Activated T-cell treated with anti-CD3 and anti-CD28 coated beads for 48 hours (primary cell): ENCODE data around the gene RFX1.
"Not testable (repeated sequence)": the region's sequence is repeated elsewhere in the genome, so short reads cannot be mapped to it uniquely, and the experiment has no call there.

Experiments used
- DNase-seq: peaks from one replicate; pipeline ENCODE4 v3.0.0-alpha.2; 2020; ENCODE audit warnings: low read depth

Gene RFX1

GRCh38 chr19:13978351-13979243, 27.5 kb downstream of the RFX1 start:
- no peak for DNase-seq

DNA sequence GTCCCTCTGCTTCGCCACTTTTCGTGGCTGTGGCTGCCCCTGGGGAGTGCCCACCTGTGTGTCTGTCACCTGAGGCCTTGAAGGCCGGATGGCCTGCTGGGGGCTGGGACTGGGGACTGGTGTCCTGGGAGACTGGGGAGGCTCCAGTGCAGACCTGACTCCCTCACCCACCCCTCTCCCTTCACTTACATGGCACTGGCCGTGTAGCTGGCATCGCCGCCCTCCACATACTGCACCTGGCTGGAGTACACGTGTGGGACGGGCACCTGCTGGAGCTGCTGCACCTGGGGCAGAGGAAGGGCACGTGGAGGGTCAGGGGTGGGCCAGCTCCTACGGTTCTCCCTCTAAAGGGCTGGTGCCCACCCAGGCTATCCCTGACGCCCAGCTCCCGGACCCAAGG, 28.3 kb downstream of the RFX1 start:
- DNase-seq = no peak

DNA sequence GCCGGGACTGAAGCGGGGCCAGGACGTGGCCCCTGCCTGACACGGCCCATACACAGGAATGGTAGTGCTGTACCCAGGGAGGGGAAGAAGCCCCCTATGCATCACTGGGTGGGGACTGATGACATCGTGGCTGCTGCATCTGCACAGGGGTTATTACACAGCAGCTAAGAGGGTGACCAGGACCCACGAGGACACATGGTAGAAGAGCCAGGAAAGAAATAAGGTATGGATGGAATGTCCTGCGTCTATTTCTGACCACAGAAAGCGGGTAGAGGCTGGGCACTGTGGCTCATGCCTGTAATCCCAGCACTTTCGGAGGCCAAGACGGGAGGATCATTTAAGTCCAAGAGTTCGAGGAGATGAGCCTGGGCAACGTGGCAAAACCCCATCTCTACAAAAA, 29.7 kb downstream of the RFX1 start:
- DNase-seq = no peak

GRCh38 chr19:13975870-13976269, 30.2 kb downstream of the RFX1 start:
- DNase-seq = no peak

- DNase-seq = no peak
Observed at GRCh38 chr19:13974073-13974472, 32.0 kb downstream of the RFX1 start.

- DNase-seq = not testable (repeated sequence)
Observed at GRCh38 chr19:13973479-13973878, 32.6 kb downstream of the RFX1 start.

DNA sequence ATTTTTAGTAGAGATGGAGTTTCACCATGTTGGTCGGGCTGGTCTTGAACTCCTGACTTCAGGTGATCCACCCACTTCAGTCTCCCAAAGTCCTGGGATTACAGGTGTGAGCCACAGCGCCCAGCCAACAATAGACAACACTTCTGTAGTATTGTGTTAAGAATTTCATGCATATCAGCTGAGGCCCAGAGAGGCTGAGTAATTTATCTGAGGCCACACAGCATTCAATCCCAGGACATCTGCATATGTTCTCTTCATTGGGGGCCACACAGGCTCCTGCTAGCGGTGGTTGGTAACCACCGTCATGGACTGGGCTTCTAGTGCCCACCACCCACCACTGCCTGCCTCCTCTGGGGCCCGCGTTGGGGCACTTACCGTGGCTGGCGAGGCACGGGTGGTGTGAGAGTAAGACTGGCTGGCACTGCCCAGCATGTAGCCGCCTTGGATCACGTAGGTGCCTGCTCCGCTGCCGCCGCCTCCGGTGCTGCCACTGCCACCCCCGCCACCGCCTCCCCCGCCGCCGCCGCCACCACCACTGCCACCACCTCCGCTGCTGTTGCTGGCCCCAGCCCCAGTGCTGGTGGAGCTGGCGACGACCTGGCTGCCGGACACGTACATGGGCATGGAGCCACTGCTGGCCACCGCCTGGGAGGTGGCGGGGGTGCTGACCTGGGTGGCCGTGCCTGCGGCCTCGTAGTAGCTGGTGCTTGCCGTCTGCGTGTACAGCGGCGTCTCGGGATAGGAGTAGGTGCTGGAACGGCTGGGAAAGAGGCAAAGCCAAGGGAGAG, 33.6 kb downstream of the RFX1 start:
- DNase-seq = no peak

GRCh38 chr19:13971868-13972267, 34.3 kb downstream of the RFX1 start:
- not testable (repeated sequence) for DNase-seq

GRCh38 chr19:13969897-13970296, 36.2 kb downstream of the RFX1 start:
- DNase-seq = no peak

DNA sequence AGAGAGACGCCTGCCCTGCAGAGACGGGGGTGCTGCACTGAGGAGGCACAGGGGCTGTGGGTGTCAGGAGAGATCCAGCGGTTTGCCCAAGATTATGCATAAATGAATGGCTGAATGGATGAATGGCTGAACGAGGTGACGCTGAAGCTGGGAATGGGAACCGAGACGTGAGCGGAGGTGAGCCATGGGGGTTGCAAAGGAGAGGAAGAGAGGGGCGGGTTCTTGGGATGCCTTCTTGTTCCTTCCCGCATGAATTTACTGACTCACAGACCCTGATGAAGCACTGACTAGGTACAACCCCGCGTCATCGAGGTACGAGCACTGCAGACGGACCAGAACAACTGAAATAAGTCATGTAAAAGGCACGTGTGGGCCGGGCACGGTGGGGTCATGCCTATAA, 37.1 kb downstream of the RFX1 start:
- DNase-seq = no peak

DNA sequence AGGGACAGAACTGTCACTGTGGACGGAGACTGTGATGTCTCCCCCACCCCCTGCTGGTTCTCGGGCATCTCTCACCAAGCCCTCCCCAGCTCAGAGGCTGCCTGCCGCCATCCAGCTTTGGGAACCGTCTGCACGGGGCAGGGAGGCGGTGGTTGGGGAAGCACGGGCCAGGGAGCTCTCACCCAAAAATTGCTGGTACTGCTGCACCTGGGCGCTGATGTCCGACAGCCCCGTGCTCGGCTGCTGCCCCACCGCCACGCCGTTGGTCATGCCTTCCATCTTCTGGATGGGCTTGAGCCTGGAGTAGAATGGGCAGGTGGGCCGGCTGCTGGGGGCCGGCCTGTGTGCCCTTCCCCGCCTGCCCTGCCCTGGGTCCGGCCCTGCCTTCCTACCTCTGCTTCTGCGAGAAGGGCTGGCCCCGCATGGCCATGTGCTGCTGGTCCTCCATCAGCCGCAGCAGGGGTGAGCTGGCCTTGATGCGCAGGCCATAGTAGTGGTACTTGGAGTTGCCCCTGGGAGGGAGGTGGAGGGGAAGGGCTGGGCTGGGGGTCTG, 37.7 kb downstream of the RFX1 start:
- DNase-seq = no peak

DNA sequence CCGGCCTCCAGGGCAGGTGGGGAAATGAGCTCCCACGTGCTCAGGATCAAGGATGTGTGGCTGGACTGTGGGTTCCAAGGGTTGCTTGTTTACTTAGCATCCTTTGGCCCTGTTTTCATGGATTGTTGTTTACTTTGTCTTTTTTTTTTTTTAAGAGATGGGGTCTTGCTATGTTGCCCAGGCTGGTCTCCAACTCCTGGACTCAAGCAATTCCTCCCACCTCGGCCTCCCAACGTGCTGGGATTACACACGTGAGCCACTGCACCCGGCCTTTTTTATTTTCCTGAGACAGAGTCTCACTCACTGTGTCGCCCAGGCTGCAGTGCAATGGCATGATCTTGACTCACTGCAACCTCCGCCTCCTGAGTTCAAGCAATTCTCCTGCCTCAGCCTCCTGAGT, 38.9 kb downstream of the RFX1 start:
- not testable (repeated sequence) for DNase-seq

DNA sequence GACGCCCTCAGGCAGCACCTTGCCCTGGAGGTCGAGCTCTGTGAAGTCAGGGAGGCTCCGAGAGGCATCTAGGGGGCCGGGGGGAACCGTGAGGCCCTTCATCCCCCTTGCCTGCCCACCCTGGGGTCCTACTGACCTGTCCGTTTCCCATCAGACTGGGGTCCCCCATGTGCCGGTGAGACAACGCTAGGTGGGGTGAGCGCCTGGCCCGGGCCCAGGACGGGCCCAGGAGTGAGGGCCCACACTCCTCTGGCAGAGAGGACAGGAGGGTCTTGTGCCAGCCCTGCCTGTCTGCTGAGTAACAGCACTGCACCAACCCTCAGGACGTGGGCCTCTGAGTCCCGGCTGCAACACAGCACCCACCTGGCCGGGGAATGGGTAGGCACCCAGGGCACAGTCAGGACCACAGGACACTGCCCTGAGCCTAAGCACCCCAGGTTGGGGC, 39.4 kb downstream of the RFX1 start:
- DNase-seq = no peak

DNA sequence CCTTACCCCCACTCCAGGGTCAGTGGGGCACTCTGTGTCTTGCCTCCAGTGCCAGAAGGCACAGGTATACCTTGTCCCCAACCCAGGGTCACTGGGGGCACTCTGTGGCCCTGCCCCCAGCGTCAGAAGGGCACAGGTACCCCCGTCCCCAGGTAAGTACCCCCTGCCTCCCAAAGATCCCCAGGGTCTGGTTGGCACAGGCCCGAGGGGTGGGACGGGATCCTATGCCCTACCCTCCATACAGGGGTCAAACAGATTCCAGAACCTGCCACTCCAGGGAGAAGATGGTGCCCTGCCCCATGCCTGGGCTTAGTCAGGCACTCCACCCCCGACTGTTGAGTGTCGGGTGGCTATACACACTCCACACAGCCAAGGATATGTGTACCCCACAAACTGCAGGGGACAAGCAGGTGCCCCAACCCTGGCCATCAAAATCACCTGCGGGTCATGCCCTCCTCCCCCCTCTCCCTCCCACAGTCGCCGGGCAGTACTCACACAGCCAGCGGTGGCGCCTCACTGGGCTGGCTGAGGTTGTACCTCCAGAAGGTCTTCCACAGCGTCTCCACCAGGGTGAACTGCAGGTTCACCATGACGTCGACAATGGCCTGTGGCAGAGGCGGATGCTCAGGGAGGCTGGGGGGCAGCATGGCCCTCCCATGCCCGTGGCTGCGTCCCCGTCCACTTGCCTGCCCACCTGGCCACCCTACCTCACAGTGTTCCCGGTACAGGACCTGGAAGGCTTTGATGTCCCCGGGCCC, 40.0 kb downstream of the RFX1 start:
- no peak for DNase-seq

DNA sequence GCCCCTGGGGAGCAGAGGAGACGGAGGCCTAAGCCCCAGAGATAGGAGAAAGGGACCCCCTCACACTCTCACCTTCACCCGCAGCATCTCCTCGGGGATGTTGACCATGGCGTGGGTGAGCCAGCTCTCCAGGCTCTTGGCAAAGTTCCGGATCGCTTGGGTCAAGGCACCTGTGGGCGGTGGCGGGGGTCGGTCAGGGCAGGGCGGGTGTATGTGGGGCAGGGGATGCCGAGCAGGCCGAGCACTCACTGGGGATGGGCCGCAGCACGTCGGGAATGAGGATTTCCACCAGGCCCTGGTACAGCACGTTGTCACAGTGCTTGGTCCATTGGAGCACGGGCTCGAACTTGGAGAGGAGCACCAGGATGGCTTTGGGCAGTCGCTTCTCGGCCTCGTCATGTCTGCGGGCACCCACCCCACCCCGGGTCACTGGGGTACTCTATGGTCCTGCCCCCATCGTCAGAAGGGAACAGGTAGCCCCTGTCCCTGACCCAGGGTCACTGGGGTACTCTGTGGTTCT, 40.7 kb downstream of the RFX1 start:
- no peak for DNase-seq

GRCh38 chr19:13964776-13965175, 41.3 kb downstream of the RFX1 start:
- no peak for DNase-seq

DNA sequence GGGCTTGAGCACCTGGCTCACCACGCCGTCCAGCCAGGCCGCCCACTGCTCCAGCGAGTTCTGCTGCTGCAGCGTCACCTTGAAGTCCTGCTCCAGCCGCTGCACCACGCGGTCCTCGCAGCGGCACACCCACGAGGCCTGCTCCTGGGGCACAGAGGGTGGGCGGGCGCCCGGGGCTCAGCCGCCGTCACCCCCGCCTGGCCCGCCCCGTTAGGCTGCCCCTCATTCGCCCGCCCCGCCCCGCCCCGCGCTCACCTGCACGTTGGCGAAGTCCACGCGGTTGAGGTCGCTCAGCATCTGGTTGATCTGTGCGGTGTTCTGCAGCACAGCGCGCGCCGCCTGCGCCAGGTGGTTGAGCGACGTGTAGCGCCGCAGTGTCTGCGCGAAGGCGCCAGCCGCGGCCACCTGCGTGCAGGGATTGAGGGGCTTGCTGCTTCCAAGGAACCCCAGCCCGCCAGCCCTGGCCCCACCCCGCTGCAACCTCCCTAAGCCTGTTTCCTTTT, 42.5 kb downstream of the RFX1 start:
- DNase-seq = no peak

DNA sequence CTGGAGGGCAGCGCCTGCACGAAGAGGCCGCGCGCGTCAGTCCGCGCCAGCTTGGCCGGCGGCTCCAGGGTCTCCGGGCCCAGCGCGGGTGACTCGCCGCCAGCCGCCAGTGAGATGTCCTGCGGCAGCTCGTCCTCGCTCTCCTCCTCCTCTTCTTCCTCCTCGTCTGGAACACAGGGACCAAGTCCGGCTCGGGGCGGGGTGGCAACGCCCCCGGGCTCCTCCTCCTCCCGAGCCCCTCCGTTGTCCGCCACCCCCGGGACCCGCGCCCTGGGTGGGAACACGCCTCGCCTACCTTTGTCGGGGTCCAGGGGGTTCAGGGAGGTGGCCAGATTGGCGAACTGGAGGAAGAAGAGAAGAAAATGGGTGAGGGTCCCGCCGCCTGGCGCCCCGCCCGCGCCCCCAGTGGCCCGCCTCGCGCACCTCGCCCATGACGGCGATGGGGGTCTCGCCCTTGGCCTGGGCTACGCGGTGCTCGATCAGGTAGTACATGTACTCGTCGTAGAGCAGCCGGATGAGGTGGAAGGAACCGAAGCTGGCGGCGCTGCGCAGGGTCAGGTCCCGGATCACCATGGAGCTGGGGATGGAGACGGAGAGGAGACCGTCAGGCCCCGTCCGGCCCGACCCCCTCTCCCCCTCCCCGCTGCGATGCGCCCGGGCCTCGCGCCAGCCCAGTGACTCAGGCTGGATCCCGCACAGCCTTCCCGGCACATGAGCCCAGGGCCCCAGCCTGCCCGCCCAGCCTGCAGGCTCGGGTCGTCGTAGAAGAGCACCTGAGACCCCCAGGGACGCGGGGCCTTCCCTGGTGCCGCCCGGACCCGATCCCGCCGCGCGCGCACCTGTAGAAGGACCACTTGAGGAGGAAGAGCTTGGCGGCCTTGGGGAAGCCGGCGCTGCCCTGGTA, 43.2 kb downstream of the RFX1 start:
- no peak for DNase-seq

- no peak for DNase-seq
Observed at GRCh38 chr19:13961826-13962698, 44.1 kb downstream of the RFX1 start.
